ENCODE results near the gene CDH8.

The CDH8 gene

DNA sequence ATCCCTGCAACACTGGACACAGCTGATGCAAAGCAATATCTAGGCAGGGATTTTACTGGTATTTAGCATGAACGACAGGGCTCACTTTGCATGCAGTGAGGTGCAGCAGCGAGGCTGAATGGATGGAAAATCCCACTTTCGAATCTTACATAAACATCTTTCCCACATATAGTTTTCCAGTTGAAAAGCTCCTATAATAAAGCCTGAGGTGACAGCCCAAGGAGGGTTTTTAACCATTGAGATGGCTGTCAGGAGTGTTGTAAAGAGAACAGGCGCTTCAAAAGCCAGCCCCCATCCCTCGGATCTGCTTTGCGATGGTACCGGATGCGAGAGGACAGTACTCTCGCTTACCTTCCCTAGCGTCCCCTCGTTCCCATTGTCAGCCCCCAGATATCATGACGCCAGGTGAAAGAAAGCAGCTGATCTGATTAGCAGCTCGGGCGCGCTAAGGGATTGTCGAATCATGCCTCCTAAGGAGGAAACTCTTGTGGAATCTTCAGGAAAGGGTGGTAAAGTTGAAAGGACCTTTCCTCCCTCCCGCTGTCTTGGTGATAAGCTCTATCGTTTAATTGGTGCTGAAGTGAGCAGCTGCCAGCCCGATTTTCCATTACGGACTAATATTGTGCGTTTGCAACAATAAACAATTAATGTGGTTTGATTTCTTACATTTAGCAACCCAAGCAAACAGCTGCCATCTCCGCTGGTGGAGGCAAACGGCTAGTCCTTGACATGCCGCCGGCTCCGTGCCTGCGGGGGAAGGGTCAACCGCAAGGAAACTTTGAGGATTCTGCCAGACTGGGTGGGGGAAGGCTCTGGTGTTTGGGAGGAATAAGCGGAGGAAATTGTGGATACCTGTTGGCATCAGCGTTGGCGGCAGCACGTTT, 1.8 kb downstream of the CDH8 start:
- no peak for DNase-seq (ENCODE audit: low read depth in 4 of 4, low spot score in 1 of 4)

DNA sequence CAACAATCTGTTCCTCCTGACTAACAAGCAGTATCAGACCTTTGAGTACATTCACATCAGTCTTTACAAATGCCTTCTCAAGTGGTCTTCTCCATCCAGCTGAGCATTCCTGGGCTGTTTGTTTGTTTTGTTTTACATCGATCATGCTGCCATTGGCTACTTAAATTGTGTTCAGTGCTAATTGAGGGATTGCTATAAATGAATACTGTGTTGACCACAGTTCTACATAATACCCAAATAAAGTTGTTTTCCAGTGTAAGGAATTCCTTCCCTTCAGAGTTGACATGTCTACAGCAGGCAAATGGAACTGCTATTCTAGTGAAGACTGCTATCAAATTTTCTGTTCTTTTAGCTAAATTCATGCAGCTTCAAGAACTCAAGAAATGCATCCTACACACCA, 3.2 kb downstream of the CDH8 start:
- no peak for DNase-seq (ENCODE audit: low read depth in 4 of 4, low spot score in 1 of 4)

DNA sequence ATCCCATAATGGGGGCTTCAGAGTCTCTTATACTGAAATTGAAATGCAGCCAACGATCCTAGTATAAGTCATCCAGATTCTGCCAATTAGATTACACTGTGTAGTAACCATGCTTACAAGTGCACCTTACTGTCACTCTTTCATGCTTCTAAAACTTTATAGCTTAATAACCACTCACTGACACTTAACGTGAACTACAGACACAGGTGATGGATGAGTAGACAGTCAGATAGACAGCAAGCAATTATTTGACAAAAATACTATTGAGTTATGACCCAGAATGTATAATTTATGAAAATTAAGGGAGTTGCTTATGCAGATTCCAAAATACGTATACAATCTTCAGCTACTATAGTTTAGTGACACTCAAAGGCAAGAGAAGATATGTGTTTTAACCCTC, 6.3 kb downstream of the CDH8 start:
- no peak for DNase-seq (ENCODE audit: low read depth in 4 of 4, low spot score in 1 of 4)

DNA sequence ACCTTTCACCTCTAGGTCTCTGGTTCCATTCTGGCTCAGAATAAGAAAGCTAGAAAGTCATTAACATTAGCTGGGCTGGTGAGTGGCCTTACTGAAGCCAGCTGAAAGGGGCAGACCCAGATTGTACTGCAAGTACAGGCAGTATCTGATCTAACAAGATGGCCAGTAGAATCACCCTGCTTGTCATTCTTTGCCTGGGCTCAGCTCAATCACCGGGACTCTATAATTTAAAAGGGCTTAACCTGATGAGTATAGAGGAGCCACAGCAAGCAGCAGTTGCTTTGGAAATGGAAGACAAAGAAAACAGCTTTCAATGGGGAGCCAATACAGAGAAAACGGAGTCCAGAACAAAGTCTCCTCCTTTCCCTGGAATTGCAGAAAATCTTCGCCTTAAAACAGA, 13.6 kb downstream of the CDH8 start:
- DNase-seq (ENCODE audit: low read depth in 4 of 4, low spot score in 1 of 4) = no peak

DNA sequence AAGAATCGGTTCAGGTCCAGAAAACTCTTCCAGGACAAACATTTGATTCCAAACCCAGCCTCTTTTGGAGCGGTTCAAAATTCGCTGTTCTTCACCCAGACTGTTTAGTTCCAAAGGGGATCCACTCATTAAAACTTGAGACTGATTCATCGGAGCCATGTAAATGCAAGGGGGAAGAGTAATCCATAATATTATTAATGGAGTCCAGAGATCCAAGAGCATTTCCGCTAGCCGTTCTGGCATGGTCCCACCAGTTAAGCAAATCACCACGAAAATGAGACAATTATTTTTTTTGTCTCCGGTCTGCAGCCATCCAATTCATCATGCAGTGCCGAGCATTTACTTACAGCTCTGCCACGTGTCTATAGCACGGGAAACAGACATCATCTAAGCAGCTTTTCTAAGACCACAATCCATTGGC, 15.1 kb downstream of the CDH8 start:
- no peak for DNase-seq (ENCODE audit: low read depth in 4 of 4, low spot score in 1 of 4)

DNA sequence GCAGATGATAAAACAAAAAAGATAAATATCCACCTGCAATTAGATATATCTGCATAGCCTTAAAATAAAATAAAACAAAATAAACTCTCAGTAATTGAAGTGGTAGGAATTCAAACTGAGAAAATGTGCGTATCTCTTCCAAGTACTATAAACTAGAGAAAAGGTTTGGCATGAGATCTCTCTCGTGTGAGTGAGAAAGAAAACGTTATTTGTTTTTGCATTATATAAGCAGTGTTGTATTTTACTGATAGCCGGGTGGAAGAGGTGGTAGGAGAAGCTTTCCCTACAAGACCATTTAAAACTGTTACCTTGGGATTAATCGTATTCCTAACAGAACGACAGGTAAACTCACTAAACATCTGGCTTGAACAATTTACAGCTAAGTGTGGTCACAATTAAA, 15.6 kb downstream of the CDH8 start:
- no peak for DNase-seq (ENCODE audit: low read depth in 4 of 4, low spot score in 1 of 4)

DNA sequence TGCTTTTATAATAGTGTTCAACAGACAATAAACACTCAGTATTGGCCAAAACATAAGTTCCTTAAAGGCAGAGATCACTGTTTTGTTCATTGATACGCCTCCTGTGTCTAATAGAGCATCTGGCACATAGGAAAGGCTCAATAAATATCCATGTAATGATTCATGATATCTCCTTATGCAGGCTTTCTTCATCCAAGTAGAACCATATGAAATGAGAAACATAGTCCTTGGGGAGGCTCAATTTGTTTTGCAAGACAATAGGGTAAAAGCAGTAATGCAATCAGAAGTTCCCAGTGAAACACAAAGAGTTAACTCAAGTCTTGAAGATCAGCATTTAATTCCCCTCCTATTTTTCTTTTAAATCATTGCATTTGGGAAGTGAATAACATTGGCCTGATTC, 16.4 kb downstream of the CDH8 start:
- no peak for DNase-seq (ENCODE audit: low read depth in 4 of 4, low spot score in 1 of 4)

DNA sequence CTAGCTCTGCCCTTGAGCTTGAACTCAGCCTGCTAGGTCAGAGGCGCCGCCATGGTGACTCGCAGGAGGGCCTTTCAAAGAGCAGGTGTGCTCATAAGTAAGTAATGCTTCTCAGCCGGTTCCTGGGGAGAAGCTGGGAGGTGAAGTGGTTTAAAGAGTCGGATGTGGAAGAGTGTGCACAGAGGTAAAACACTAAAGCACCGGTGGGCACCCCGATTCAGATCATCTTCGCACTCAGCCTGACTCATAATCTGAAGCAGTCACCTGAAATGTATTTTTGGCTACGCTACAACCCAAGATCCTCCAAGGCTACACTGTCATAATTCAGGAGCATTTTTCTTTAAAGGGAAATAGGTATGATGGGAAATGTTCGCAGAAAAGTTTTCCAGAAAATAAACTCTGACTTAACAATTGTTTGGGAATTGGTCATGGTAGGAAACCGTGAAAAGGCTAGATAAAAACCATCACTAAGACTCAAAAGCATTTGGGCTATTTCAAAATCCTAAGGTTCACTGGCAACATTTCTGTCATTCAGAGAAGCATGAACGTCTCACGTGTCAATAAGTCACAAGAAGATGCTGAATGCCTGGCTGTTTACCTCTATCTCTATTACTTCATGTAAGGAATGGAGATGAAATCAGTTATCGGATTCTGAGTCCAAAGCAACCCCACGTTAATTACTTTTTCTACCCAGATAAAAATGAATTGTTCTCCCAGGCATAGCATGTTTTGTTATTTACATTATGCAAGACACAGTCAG, 17.8 kb downstream of the CDH8 start:
- no peak for DNase-seq (ENCODE audit: low read depth in 4 of 4, low spot score in 1 of 4)

DNA sequence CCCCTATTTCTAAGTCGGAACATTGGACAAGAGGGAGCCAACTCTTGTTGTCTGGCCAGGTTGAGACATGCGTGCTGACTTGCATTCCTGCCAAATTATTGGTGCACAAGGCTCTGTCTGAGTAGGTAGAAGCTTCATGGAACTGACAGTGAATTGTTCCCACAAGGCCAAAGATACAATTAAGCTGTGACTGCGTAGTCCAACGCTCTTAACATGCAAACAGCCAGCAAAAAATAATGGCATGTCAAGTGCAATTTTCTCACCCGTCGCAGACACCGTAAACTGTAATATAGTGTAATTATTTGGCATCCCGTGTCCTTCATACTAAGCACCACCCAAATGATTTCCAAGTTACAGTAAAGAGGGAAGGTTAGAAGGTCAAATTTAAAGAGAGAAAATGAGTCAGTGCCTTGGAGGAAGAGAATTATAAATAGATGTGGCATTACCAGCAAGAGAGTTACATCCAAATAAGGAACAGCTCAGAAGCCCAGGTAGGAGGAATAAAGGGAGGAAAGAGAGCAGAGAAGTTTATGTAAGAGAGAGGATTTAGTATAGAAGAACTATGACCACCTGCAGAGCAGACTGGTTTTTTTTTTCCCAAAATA, 21.8 kb downstream of the CDH8 start:
- no peak for DNase-seq (ENCODE audit: low read depth in 4 of 4, low spot score in 1 of 4)

DNA sequence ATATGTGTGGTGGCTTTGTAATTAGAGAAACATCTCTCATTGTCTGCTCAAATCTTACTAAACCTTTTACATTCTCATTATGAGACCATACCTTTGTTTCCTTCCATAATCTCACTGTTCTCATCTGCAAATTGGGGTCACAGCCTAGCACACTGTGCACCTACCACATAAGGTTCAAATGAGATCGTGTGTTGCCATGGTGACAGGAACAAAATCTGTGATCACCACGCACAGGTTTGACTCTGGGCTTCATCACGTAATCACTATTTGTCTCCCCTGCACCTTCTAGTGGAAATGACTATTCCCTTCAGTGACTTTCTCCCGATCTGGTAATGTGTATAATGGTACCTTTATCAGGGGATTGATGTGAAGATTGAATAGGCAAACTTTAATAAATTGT, 26.1 kb downstream of the CDH8 start:
- no peak for DNase-seq (ENCODE audit: low read depth in 4 of 4, low spot score in 1 of 4)

DNA sequence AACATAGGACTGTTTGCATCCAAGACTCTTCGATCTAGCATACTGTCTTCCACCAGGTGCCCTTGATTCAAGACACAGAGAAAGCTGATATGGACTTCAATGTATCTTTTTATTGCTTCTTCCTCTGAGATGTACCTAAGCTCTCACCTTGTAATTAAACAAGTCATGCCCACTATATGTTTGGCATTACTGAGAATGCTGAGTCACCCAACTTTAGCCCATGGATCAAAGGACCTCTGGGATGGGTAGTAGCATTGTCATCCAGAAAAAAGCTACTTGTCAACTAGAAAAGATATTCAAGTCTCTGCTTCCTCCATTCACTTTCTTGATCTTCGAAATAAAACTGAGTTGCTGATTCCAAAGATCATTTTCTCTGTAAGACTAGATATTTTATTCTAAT, 37.8 kb downstream of the CDH8 start:
- no peak for DNase-seq (ENCODE audit: low read depth in 4 of 4, low spot score in 1 of 4)

DNA sequence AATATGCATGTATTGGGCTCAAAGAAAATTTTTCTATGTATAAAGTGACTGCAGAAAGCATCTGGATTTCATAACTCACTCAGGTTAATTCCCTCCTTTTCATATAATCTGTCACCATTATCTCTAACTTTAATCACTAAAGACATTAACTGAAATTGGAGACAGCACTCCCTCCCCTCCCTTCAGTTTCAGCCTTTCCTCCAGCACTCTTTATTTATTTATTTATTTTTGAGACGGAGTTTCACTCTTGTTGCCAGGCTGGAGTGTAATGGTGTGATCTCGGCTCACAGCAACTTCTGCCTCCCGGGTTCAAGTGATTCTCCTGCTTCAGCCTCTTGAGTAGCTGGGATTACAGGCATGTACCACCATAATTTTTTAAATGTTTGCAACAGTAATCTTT, 43.1 kb downstream of the CDH8 start:
- no peak for DNase-seq (ENCODE audit: low read depth in 4 of 4, low spot score in 1 of 4)

DNA sequence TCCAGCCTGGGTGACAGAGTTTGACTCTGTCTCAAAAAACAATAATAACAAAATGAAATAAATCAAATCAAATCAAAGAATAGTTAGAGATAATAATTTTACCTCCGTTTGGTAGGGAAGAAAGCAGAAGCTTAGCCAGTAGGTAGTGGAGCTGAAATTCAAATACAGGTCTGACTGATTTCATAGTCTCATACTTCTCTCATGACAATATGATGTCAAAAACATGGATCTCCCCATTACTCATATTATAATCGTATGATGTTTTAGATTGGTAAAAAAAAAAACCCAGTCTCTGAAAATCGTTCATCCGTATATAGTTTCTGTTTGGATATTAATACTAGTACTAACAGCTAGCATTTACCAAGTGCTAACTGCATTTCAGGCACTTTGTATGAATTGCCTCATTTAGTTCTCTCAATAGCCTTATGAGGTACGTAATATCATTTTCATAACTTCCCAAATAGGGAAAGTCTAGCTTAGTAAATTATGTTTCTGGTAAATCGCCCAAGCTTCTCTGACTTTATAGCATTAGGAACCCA, 48.7 kb downstream of the CDH8 start:
- DNase-seq (ENCODE audit: low read depth in 4 of 4, low spot score in 1 of 4) = no peak

DNA sequence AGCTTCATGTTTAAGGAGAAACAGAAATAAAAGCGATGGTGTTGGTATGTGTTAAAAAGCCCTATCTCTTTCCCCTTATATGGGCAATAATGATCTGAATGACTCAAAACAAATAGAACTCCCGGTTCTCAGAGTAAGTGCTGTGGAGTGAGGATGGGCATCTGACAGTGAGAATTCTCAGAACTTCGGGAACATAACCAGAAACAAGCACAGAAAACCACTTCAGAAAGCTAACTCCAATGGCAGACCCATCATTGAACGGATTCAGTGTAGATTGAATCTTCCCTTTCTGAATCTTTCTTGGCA, 67.2 kb downstream of the CDH8 start:
- DNase-seq (ENCODE audit: low read depth in 4 of 4, low spot score in 1 of 4) = no peak

DNA sequence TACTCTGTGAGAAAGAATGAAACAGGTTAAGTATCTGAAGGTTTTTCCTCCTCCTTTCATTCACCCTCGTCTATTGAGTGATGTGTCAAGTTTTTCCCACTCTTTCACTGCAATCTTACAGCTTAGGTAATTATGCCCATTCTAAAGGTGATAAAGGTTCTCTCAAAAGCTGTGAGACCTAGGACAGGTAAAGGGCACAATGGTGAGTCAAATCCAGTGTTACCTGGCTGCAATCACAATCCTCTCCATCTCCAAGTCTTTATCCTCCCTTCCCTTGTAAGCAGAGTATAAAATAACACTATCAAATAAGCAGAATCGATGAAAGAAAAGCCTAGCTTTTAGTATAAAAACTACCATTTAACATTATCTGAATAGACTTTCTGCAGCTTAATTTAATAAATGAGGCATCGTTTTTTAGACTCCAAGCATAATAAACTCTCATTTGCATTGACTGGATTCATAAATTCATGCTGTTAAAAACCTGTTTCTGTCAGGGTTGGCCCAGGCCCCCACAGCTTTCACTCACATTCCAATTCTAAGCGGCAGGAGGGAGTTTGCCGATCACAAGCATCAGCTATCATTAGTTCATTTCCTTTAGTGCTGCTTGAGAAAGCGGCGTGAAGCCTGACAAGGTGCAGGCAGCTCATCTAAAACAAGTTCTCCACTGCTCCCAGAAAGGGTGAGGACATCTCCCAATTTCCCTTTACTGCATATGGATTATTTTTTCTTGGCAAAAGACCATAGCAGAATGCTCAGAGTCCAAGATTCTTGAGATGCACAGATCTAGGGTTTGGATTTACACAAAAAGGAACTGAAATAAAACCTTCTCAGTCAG, 67.8 kb downstream of the CDH8 start:
- no peak for DNase-seq (ENCODE audit: low read depth in 4 of 4, low spot score in 1 of 4)

DNA sequence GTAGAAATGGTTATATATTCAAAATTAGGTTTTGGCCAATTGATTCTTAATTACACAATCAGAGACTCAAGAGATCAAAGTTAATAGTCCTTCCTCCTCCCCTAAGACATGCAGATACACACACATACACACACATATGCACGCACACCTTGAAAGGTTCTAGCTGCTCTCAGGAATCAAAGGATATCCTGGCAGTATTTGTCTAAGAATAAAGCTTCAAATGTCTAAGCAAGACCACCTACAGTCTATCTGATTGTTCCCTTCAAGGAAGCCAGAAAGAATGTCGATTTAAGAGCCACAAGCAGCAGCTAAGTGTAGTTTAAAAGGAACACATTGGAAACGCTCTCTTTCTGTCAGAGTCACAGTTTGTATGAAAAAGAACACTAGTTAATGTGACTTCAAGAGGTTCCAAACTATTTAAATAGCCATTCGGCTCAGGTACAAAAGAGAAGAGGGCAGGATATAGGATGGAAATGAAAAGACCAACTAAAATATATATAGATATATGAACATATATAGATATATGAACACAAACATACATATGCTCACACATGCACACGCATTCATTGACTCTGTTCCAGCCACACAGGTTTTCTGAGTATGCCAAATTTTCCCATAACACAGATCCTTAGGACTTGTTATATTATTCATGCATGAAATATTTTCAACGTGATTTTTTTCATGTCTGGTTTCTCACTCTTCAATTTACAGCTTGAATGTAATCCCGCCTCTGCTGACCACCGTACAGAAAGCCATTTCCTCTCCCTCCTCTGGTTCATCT, 79.0 kb downstream of the CDH8 start:
- no peak for DNase-seq (ENCODE audit: low read depth in 4 of 4, low spot score in 1 of 4)

DNA sequence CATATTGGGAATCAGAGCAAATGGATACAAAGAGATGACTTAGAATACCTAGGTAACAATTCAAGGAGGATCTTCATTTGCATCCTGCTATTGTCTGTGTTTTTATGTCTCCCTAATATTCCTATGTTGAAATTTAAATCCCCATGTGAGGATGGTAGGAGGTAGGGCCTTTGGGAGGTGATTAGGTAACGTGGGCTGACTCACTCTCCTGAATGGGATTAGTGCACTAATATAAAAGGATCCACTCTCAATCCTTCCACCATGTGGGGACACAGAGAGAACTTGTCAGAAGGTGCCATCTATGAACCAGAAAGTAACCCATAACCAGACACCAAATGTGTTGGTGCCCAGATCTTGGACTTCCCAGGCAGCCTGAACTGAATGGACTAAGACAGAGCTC, 83.4 kb downstream of the CDH8 start:
- no peak for DNase-seq (ENCODE audit: low read depth in 4 of 4, low spot score in 1 of 4)

DNA sequence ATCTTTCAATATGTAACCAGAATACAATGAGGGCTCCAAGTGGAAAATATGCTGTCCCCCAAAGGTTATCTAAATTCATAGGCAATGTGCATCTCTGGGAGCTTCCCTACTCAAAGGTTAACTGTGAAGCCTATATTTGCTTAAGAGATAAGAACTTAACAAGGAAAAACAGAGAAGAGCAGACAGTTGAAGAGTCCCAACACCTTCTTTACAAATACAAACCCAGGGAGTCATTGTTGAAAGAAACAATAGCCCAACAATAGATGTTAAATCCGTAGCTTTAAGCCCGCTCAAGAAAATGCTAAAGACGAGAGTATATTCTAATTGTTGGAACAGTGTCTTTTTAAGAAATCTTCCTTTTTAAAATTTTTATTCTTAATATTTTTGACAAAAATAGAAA, 87.8 kb downstream of the CDH8 start:
- no peak for DNase-seq (ENCODE audit: low read depth in 4 of 4, low spot score in 1 of 4)

DNA sequence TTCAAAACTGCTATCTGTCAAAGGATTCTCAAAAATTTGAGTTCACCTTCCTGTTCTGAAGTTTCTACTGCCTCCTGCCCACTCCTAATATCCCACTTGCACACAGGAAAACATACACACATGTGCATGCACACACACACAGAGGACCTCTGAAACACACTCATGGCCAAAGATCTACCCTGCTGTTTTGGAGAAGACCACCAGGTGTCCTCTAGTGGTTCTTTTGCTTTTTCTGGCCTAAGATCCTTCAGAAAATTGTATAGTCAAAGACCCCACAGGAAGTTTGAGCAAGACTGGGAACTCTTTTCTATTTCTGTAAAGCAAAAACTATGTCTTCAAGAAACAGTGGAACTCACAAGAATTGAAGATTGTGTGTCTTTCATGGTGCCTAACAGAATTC, 90.2 kb downstream of the CDH8 start:
- DNase-seq (ENCODE audit: low read depth in 4 of 4, low spot score in 1 of 4) = no peak

DNA sequence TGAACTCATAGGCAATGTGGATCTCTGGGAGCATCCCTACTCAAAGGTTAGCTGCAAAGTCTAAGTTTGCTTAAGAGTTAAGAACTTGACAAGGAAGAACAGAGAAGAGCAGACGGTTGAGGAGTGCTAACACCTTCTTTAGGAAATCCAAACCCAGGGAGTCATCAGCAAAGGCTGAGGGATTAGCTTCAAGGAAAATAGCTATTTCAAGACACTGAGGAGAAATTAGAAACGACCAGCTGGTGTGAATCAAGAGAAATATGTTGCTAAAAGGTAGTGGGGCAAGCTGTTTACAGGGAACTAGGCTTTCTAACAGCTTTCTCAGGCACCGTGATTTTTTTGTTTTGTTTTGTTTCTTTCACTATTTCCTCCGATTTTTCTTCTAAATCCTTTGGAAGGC, 90.7 kb downstream of the CDH8 start:
- DNase-seq (ENCODE audit: low read depth in 4 of 4, low spot score in 1 of 4) = no peak
